ENCODE results near the gene MYO19. TPM values are rescaled to one million over a fixed set of nuclear protein-coding genes. Genes with fewer than 3 reads are reported as not detected.
"Not testable (repeated sequence)": the region's sequence is repeated elsewhere in the genome, so short reads cannot be mapped to it uniquely, and the experiment has no call there.

MYO19 gene
- total RNA-seq, 1 donor from 2014 or later = 20.0 TPM

DNA sequence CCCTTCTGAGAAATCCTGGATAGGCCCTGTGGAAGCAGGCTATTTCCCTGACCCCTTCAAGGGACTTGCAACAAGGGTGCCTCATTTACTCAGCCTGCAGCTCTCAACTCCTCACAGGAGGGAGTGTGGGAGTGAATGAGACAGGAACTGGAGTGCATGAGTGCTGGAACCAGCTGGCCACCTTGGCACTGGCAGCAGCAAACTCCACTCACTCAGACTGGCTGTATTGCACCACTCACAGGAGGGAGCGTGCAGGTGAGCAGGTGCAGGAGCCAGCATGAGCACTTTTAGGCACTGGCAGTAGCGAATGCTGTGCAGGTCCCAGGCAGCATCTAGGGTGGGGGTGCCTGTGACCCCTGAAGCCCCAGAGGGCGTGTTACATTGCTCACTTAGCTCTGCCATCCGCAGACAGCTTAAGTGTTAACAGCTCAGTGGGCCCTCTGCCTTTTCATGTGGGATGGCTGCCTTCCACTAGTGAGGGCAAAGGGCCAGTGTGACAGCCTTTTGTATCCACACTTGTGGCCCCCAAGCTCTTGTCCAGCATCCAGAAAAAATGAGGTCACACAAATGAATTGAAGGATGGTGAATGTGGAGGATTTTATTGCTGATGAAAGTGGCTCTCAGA is 59.2 kb downstream of the MYO19 start:
- intact Hi-C loops (cut with micrococcal nuclease) = loop anchor here (10.0 kb wide), 1 partner anchor 501 kb away; no protein-coding TSS in a partner anchor
- DNase-seq = no peak
- ATAC-seq = peak; percentile 53

DNA sequence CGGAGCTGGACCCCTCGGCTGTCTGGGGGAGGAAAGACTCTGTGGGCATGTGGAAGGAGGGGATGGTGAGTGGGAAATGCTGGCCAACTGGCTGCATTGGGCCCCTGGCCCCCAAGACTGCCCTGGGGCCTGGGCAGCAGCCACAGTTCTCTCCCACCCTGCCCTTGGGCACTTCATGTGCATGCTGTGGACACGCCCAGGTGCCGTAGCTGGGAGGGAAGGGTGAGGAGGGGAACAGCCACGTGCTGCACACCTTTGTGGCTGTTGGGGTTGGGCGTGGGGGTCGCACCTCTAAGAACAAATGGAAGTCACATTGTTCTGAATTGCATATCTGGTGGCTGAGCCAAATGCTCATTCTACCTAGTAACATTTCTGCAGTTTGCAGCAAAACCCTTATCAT is 60.1 kb downstream of the MYO19 start:
- intact Hi-C loops (cut with micrococcal nuclease) = loop anchor here (10.0 kb wide), 1 partner anchor 500 kb away; no protein-coding TSS in a partner anchor

DNA sequence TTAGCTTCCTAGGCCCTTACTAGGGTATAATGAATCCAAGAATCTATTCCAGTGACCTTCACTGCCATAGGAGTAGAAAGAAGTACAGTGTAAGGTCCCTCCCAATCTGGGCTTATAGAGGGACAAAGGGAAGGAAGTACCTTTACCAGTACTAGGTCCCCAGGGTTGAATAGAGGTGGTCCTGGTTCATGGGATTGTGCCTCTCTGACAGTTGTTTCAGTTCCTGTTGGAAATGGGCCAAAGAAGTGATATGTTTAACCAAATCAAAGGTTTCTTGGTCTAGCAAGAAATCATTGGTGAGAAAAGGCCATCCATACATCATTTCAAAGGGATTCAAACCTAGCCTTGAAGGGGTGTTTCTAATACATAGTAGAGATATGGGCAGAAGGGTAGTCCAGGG is 64.2 kb downstream of the MYO19 start:
- intact Hi-C loops (cut with micrococcal nuclease) = loop anchor here (10.0 kb wide), 1 partner anchor 496 kb away; no protein-coding TSS in a partner anchor
- DNase-seq (no peak), ATAC-seq (no peak)

More for the DNA sequence above, 60.1 kb downstream of the MYO19 start:
- DNase-seq (no peak), ATAC-seq (no peak)

DNA sequence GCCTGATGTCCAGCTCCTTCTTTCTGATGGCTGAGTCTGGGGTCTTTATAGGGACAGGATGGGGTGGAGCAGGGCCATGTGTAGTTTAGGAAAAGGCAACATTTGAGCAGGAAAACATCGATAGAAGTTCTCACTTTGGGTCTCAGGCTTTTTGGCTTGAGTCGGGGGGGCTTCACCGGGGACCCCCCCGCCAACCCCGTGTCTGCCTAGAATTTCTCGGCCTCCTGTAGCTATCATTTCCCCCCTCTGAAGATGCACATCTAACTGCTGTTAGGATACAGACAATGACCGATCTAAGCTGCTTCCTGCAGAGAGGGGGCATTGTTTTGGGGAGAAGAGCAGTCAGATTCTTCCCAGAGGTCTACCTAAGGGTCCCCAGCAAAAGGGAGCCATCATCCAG is 64.9 kb downstream of the MYO19 start:
- intact Hi-C loops (cut with micrococcal nuclease) = loop anchor here (10.0 kb wide), 1 partner anchor 495 kb away; no protein-coding TSS in a partner anchor
- ATAC-seq (no peak), DNase-seq (no peak)

DNA sequence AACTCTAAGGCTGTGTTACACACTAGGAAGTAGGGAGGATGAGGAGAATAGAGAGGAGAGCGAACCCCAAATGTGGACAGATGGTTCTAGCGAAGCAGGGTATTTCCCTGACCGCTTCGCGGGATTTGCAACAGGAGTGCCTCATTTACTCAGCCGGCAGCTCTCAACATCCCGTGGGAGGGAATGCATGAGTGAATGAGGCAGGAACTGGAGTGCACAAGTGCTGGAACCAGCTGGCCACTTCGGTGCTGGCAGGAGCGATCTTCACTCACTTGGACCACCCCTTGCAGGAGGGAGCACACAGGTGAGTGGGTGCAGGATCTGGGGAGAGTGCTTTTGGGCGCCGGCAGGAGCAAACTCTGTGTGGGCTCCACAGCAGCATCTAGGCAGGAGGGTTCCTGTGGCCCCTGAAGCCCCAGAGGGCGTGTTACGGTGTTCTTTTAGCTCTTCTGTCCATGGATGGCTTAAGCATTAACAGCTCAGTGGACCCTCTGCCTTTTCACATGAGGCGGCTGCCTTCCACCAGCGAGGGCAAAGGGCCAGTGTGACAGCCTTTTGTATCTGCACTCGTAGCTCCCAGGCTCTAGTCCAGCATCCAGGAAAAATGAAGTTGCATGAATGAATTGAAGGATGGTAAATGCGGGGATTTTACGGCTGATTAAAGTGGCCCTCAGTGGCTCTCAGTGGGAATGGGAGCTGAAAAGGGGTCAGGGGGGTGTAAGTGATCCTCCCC is 65.6 kb downstream of the MYO19 start:
- ATAC-seq = no peak
- intact Hi-C loops (cut with micrococcal nuclease) = no loop called here
- DNase-seq = no peak

DNA sequence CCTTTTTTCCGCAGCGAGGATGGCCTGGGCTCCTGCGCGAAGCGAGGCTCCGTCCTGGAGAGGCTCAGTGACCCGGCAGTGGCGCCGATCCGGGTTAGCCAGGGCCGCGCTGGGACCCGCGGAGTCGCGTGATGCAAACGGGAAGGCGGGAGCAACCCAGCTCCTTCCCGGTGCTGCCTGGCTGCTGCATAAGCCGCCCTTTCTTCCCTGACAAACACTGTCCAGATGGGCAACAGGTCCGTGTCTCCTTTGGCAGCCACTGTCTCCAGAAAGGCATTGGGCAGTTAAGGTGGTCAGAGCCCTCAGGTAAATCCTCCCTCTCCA is 69.9 kb downstream of the MYO19 start:
- ATAC-seq = no peak
- no peak for DNase-seq
- intact Hi-C loops (cut with micrococcal nuclease) = no loop called here

DNA sequence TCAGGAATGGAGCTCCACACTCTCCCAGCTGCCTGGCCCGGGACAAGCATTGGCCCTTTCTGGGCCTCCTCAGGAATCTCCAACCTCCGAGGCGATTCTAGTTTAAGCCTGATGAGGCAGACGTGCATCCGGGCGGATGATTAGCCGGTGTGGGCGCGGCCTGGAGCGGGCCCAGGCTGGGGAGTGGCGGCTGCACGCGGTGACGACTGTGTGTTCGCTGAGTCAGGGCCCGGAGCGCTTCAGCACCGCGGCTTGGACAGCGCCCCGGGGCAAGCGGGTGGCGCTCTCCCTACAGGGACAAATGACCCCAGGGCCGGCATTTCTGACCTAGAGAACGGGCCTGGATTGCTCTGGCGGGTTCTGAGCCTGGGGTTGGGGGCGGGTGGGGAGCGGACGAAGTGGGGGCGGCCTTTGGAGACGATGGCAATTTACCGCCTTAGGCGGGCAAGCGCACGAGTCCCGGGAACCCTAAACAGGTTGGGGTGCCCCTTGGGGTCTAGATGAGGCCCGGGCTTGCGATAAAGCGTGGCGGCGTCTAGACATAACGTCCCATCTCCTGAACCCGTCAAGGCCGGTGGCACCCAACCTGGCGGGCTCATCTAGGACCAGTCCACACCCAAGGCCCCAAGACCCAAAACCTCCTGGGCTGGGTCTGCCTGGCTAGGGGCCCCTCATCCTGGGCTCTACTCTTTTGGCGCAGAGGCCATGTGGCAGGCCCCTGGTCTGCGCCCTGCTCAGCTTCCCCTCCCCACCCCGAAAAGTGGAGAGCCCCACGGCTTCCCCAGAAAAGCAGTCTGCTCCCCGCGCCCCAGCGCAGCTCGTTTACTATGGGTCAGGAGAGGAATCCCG is 70.5 kb downstream of the MYO19 start:
- peak; percentile 96 for ATAC-seq
- peak; percentile 70 for DNase-seq
- intact Hi-C loops (cut with micrococcal nuclease) = no loop called here

DNA sequence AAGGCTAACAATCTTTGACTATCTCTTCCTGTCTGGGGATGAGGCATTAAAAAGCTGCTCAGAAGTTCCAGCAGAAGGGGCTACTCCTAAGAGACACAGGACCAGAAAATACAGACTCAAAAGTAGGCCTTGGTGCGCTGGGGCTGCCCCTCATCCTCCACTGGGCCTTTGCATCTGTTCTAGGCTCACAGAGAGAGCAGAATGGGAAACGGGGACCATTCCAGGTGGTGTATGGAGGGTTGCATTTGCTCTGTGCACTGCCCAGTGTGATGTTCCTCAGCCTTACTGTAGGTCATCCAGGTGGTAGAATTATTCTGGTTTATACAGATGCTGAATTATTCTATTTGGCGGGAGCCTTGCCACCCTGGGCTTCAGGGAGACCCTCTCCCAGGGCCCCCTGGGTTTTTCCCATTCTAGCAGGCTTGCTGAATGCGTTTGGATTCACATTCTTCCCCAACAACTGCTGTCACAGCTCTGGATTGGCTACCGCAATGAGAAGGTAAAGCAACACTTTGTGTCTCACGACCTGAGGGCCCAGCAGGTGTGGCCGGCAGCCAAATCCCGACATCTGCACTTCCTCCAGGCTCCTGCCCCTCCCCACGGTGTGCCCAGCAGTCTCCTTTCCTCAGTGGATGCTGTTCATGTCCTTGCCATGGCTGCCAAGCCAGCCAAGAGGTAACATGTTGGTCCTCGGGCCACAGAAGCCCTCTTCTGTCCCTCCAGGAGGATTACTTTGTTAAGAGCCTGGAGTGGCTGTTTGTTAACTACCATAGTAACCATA is 73.1 kb downstream of the MYO19 start:
- DNase-seq (no peak), ATAC-seq (no peak)
- intact Hi-C loops (cut with micrococcal nuclease) = no loop called here

DNA sequence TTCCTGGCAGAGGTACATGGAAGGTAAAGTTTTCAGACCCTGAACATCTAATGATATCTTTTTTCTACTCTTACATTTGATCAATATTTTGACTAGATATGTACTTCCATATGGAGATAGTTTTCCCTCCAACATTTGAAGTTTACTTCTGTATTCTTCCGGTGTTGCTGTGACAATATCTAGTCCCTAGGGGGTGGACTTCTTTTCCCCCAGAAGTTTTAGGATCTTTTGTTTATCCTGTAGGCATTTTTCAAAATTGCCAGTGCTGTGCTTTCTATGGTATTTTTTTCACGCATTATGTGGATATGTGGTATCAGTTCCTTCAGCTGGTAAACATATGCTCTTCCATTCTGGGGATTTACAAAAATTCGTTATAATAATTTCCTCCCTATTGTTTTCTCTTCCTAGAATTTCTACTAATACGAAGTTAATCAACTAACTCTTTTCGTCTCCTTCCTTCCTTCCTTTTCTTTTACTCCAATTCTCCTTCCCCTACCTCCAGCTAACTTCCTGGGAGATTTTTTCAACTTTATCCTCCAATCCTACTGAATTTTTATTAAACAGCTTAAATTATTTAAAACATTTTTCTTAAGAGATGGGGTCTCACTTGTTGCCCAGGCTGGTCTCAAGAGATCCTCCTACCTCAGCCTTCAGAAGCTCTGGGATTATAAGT is 74.3 kb downstream of the MYO19 start:
- DNase-seq (no peak), ATAC-seq (no peak)
- intact Hi-C loops (cut with micrococcal nuclease) = no loop called here

DNA sequence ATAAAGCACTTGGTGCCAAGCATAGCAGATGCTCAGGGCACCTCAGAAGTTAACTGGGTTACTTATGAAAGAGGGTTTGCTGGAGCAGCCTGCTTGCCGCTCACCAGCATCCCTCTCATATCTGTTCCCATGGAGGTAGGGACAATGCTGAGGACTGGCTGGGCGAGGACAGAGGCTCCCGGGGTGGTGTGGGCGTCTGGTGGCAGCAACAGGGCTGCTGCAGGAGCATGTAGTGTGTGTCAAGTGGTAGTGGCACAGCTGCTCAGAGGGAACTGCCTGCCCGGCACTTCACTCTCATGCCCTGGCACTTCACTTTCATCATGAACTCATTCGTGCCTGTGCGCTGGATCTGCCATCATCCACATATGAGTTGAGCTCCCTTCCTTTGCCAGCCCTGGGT is 75.1 kb downstream of the MYO19 start:
- intact Hi-C loops (cut with micrococcal nuclease) = no loop called here
- DNase-seq = no peak
- no peak for ATAC-seq

DNA sequence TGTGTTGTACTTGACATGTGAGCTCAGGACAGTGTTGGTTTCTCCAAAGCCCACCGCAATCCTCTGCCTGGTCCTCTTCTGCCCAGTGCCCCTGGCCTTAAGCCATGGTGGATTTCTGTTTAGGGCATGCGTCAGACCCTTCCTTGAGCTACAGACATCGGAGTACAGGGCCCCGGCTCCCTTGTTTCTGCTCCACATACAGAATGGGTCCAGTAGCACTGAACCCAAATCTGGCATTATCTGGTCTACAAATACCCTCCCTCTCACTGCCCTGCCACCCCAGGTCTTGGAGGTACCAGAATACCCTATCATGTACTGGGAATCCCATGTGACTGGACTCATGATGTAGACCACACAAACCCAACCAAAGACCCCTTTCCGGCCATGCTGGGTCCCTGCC is 75.6 kb downstream of the MYO19 start:
- DNase-seq (no peak), ATAC-seq (no peak)
- intact Hi-C loops (cut with micrococcal nuclease) = no loop called here

DNA sequence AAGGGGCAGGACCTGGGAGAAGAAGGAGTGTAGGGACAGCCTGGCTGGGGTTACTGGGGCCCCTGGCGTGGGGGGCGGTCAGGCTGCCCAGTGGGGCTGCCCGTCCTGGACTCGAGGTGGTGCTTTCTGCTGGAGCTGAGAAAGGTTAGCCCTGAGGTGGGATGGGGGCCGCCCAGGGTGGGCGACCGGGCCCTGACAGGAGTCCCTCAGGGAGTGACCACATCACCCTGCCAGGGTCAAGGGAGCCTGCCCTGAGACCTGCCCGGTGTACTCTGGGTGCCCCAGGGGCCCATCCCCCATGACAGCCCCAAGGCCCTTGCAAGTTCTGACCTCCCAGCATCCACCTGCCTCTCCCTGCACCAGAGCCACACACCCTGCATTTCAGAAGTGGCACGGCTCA is 77.0 kb downstream of the MYO19 start:
- intact Hi-C loops (cut with micrococcal nuclease); DNase-seq; ATAC-seq: not testable (repeated sequence)

DNA sequence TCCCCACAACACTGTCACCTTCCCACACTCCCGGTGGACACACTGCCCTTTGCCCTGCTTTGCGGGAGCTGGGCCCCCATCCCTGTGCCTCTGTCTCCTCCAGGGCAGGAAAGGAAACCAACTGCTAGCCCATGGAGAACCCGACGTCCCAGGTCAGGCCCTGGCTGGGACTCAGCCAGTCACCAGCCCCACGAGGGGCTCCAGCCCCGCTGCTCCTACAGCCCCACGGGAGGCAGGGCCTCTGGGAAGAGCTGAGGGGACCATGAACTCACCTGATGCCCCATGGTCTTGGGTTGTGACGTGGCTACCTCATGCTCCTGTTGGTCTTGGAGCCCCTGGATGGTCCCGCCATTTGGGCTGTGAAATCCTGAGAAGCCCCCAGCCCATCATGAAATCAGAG is 81.8 kb downstream of the MYO19 start:
- ATAC-seq; intact Hi-C loops (cut with micrococcal nuclease): not testable (repeated sequence)

DNA sequence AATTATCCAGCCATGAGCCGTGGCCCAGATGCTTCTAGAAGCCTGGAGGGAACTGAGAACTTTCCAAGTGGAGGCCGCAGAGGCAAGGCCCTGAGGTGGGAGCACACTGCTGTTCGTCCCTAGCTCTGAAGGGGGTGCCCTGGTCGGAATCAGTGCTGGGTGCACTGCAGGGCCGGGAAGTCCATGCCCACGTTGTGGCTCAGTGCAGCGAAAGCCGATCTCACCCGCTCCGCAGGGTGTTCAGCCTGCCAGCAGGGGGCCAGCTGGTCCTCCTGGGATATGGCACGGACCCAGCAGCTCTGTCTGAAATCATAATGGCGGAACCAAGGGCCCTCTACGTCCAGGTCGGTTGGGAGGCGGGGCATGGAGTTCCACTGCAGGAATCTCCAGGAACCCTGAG is 84.7 kb downstream of the MYO19 start:
- DNase-seq; ATAC-seq; intact Hi-C loops (cut with micrococcal nuclease): not testable (repeated sequence)

More for the DNA sequence above, 81.8 kb downstream of the MYO19 start:
- not testable (repeated sequence) for DNase-seq

Other genes with a start within 250 kb of the MYO19 start
- gene TBC1D3G, start 211.0 kb downstream of the MYO19 start, total RNA-seq = not detected
- gene TBC1D3H, start 146.4 kb downstream of the MYO19 start, total RNA-seq = not detected
- gene ZNHIT3, start 48.2 kb downstream of the MYO19 start, total RNA-seq = 22.1 TPM
- gene PIGW, start 119 bp upstream of the MYO19 start, total RNA-seq = 3.5 TPM
- 41.8 TPM for gene GGNBP2, start 10.1 kb upstream of the MYO19 start, total RNA-seq
- 13.5 TPM for gene DHRS11, start 57.0 kb upstream of the MYO19 start, total RNA-seq
- 9.2 TPM for gene MRM1, start 66.7 kb upstream of the MYO19 start, total RNA-seq